Measurements from ENCODE around the gene RALGAPA1. TPM values are rescaled to one million over a fixed set of nuclear protein-coding genes. Genes with fewer than 3 reads are reported as not detected.

RALGAPA1 gene
- total and polyA plus RNA-seq, 2 of the 13 experiments (the other 11 are each of a cell fraction or from before 2014, with no cell fraction given), result 65.0 to 89.2 TPM

DNA sequence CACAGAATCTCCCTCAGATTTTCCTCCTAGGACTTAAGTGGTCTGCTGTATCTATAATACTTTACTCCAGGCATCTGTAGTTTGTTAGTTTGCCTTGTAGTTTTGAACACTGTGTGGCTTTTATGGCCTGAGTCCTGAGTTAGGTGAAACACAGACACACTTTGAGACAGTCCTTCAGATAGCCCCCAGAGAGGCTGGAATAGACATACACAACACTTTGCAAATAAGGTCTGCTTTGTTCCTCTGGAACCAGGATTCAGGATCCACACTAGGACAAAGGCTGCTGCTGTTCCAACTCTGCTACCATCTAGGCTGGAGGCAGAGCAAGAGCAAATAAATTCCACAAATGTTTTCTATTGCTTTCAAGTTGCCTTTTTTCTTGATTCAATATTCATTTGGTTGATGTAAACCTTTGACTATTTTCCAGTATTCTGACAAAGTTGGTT, 316.5 kb downstream of the RALGAPA1 start:
- FAIRE-seq, result peak; percentile 59
- CTCF ChIA-PET (ENCODE audit: low intra/inter-chr PET ratio, low total read pairs), result no interaction called here
- TF ChIP-seq THAP11 (CRISPR knock-in tag; IDR thresholded peaks at IDR 0.05), result no peak
- 0 out of 2 replicates have a peak, but pooled peaks have one; percentile 37 for TF ChIP-seq ZBTB39 (CRISPR knock-in tag; IDR thresholded peaks at IDR 0.05)
- TF ChIP-seq PPARG (CRISPR knock-in tag; conservative IDR thresholded peaks at IDR 0.05), result peak; percentile 84
- TF ChIP-seq, protein P1, sequence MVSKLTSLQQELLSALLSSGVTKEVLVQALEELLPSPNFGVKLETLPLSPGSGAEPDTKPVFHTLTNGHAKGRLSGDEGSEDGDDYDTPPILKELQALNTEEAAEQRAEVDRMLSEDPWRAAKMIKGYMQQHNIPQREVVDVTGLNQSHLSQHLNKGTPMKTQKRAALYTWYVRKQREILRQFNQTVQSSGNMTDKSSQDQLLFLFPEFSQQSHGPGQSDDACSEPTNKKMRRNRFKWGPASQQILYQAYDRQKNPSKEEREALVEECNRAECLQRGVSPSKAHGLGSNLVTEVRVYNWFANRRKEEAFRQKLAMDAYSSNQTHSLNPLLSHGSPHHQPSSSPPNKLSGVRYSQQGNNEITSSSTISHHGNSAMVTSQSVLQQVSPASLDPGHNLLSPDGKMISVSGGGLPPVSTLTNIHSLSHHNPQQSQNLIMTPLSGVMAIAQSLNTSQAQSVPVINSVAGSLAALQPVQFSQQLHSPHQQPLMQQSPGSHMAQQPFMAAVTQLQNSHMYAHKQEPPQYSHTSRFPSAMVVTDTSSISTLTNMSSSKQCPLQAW (CRISPR knock-in tag; IDR thresholded peaks at IDR 0.05), result no peak
- TF ChIP-seq, protein P2, sequence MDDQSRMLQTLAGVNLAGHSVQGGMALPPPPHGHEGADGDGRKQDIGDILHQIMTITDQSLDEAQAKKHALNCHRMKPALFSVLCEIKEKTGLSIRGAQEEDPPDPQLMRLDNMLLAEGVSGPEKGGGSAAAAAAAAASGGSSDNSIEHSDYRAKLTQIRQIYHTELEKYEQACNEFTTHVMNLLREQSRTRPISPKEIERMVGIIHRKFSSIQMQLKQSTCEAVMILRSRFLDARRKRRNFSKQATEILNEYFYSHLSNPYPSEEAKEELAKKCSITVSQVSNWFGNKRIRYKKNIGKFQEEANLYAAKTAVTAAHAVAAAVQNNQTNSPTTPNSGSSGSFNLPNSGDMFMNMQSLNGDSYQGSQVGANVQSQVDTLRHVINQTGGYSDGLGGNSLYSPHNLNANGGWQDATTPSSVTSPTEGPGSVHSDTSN (CRISPR knock-in tag; IDR thresholded peaks at IDR 0.05; ENCODE audit: borderline replicate concordance), result no peak
- no peak for TF ChIP-seq ZNF629 (CRISPR knock-in tag; conservative IDR thresholded peaks at IDR 0.05)
- TF ChIP-seq ZNF816 (CRISPR knock-in tag; IDR thresholded peaks at IDR 0.05; ENCODE audit: borderline replicate concordance), result no peak
- TF ChIP-seq ONECUT2 (CRISPR knock-in tag; IDR thresholded peaks at IDR 0.05), result no peak
- no peak for TF ChIP-seq ARNTL (CRISPR knock-in tag; IDR thresholded peaks at IDR 0.05)
- no peak for TF ChIP-seq GABPA (IDR thresholded peaks at IDR 0.05; ENCODE audit: low read depth, low read length)
- no peak for TF ChIP-seq GABPA (CRISPR knock-in tag; IDR thresholded peaks at IDR 0.05; ENCODE audit: low read depth)
- no peak for TF ChIP-seq CREBL2 (CRISPR knock-in tag; IDR thresholded peaks at IDR 0.05; ENCODE audit: borderline replicate concordance)
- TF ChIP-seq ZBTB49 (CRISPR knock-in tag; IDR thresholded peaks at IDR 0.05; ENCODE audit: borderline replicate concordance), result no peak
- no peak for TF ChIP-seq ZNF670 (CRISPR knock-in tag; IDR thresholded peaks at IDR 0.05; ENCODE audit: borderline replicate concordance)
- TF ChIP-seq, protein P3, sequence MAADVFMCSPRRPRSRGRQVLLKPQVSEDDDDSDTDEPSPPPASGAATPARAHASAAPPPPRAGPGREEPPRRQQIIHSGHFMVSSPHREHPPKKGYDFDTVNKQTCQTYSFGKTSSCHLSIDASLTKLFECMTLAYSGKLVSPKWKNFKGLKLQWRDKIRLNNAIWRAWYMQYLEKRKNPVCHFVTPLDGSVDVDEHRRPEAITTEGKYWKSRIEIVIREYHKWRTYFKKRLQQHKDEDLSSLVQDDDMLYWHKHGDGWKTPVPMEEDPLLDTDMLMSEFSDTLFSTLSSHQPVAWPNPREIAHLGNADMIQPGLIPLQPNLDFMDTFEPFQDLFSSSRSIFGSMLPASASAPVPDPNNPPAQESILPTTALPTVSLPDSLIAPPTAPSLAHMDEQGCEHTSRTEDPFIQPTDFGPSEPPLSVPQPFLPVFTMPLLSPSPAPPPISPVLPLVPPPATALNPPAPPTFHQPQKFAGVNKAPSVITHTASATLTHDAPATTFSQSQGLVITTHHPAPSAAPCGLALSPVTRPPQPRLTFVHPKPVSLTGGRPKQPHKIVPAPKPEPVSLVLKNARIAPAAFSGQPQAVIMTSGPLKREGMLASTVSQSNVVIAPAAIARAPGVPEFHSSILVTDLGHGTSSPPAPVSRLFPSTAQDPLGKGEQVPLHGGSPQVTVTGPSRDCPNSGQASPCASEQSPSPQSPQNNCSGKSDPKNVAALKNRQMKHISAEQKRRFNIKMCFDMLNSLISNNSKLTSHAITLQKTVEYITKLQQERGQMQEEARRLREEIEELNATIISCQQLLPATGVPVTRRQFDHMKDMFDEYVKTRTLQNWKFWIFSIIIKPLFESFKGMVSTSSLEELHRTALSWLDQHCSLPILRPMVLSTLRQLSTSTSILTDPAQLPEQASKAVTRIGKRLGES (CRISPR knock-in tag; IDR thresholded peaks at IDR 0.05; ENCODE audit: borderline replicate concordance), result no peak

More for the DNA sequence above, 316.5 kb downstream of the RALGAPA1 start:
- peak overlapping the region; percentile 41 for H3K4me2 ChIP-seq (ENCODE audit: low read depth, low read length)
- H3K9me3 ChIP-seq (ENCODE audit: low read length), result no peaks in the 10 kb centered on the region
- in situ Hi-C loops (cut with HindIII; ENCODE audit: extremely low pct_ligation_motif_present, low pct_unique_long_range_greater_than_20kb) (no loop called here), intact Hi-C loops (cut with micrococcal nuclease; ENCODE audit: unreplicated experiment) (no loop called here)
- H3K27ac ChIP-seq (ENCODE audit: extremely low read length, insufficient read depth, low read length), result peak overlapping the region; percentile 29
- H3K79me2 ChIP-seq (ENCODE audit: insufficient read depth, low read length), result no peaks in the 10 kb centered on the region
- no peaks in the 10 kb centered on the region for H3K36me3 ChIP-seq (replicated peaks in 1 of 2; ENCODE audit: control insufficient read depth in 1 of 2, insufficient read depth in 2 of 2, low read length in 2 of 2)
- no peak overlapping the region for H2AFZ ChIP-seq (ENCODE audit: low read length)
- peak; percentile 98 for ATAC-seq
- POLR2A ChIA-PET, result no interaction called here
- no TSS peak for BruUV-seq (replicated peaks)
- peaks cover 22% of the 10 kb centered on the region for H3K4me1 ChIP-seq (ENCODE audit: insufficient read depth, low read length)
- DNase-seq (ENCODE audit: low spot score), result peak; percentile 93
- H4K20me1 ChIP-seq (ENCODE audit: insufficient read depth, low read length), result no peaks in the 10 kb centered on the region
- no peaks in the 10 kb centered on the region for H3K27me3 ChIP-seq (ENCODE audit: control insufficient read depth in 1 of 2, insufficient read depth in 2 of 2, low read length in 2 of 2)
- H3K4me3 ChIP-seq (replicated peaks in 1 of 3; ENCODE audit: insufficient read depth in 1 of 3, low read depth in 2 of 3, low read length in 3 of 3), result no peak overlapping the region
- 0 out of 2 replicates have a peak overlapping the region, but pooled peaks have one; percentile 2 for H3K9ac ChIP-seq (ENCODE audit: insufficient read depth, low read depth, low read length)
